ENCODE data around the gene MXI1.
"Not testable (repeated sequence)": the region's sequence is repeated elsewhere in the genome, so short reads cannot be mapped to it uniquely, and the experiment has no call there.

The MXI1 gene

DNA sequence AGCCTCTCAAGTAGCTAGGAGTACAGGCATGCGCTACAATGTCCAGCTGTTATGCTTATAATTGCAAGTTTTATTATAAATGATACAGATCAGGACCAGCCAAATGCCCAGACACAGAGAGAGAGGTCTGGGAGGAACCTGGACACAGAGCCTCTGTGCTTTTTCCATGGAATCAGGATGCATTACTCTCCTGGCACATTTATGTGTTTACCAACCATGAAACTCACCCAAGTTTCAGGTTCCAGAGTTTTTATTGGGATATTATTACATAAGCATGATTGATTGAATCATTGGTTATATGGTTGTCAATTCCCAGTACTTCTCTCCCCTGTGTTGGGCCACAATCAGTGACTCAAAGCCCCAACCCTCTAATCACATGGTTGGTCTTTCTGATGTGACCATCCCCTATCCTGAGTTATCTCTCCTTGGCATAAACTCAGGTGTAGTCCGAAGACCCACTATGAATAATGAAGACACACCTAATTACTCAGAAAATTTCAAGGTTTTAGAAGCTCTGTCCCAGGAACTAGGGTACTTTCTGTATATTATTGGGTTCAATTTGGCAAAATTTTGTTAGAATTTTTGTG is 30.6 kb downstream of the MXI1 start:
- no peak for DNase-seq (ENCODE audit: low read depth, low spot score)

DNA sequence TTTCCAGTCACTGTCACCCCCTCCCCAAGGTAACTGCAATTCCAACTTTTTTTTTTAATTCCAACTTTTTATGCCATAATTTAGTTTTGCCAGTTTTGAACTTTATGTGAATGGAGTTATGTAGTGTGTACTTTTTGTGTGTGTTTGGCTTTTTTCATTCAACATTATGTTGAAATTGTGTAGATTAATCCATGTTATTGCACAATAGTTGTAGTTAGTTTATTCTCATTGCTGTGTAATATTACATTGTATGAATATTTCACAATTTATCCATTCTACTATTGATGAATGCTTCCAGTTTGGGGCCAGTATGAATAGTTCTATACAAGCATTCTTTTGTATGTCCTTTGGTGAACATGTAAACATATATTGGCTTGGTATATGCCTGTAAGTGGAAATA is 32.5 kb downstream of the MXI1 start:
- no peak for DNase-seq (ENCODE audit: low read depth, low spot score)

DNA sequence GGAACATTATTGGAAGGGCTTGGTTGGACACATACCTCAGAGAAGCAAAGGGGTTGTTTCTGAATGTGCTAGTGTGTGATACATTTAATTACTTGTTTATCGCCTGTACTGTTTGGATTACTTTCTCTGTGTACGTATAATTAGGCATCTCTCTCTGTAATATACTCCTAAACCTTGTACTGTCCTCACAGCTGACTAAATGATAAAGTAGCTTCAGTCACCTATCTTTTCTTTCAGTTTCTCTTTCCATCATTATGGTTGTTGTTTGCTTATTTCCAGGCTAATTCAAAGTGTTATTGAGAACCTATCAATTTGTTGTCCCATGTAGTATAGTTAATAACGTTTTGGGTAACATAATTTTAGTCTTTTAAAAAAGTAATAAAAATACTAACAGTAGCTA is 34.0 kb downstream of the MXI1 start:
- DNase-seq (ENCODE audit: low read depth, low spot score), result no peak

DNA sequence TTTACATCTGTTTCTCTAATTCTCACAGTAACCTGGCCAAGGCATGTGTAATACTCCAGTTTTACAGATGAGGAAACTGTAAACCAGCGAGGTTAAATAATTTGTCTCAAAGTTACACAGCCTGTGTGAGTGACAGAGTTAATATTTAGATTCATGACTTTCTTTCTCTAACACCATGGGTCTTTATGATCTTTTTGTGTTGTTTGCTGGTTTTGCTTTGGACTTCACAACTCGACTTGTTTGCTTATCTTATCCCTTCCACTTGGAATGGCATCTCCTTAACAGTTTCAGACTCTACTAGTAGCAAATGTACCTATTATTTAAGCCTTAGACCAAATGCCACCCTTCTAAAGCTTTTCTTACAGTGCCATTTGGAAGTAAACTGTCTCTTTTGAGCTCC is 34.4 kb downstream of the MXI1 start:
- DNase-seq (ENCODE audit: low read depth, low spot score), result no peak

DNA sequence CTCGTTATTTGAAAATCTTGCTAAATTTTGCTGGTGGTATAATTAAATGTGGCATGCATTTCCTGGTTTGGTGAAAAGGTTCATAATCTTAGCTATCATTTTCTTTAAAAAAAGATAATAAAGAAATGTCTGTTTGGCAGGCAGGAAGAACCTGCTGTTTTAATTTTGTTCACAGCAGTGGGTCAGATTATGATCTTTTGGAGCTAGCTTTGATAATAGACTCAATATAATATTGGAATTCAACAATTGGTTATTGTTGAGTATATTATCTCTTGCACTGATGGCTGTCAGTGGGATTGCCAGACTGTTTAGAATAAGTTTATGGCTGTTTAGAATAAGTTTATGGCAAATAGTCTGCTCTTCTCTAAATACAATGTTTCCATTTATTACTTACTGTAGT is 35.1 kb downstream of the MXI1 start:
- DNase-seq (ENCODE audit: low read depth, low spot score), result no peak

DNA sequence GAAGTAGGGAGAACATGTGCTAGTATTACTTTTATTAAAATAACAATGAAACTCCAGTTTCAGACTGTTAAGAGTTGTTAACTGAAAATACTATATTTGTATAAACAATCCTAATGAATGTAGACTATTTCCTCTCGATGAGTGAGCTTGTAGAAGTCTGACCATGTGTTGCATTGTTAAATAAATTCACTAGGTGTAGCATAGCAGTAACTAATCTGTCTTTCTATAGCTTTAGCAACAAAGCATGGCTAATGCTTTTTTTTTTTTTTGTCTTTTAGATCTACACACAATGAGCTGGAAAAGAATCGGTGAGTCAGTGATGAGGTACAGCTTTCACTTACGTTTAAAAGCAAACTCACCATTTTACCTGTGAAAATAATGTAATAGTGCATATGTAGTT is 37.1 kb downstream of the MXI1 start:
- DNase-seq (ENCODE audit: low read depth, low spot score), result no peak

DNA sequence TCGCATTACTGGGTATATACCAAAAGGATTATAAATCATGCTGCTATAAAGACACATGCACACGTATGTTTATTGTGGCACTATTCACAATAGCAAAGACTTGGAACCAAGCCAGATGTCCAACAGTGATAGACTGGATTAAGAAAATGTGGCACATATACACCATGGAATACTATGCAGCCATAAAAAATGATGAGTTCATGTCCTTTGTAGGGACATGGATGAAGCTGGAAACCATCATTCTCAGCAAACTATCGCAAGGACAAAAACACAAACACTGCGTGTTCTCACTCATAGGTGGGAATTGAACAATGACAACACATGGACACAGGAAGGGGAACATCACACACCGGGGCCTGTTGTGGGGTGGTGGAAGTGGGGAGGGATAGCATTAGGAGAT is 40.4 kb downstream of the MXI1 start:
- not testable (repeated sequence) for DNase-seq (ENCODE audit: low read depth, low spot score)

DNA sequence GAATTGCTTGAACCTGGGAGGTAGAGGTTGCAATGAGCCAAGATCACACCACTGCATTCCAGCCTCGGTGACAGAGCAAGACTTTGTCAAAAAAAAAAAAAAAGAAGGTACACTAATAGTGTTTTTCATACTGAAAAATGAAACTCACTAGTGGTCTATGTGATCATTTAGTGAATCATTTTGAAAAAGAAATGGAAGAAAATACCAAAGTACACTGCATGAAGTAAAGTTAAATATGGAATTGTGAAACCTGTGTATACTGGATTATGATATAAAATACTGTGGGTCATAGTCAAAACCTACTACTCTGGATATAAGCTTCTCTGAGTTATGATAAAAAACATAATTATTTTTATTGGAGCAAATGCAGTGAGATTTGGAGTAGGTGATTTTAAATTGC is 42.1 kb downstream of the MXI1 start:
- not testable (repeated sequence) for DNase-seq (ENCODE audit: low read depth, low spot score)

DNA sequence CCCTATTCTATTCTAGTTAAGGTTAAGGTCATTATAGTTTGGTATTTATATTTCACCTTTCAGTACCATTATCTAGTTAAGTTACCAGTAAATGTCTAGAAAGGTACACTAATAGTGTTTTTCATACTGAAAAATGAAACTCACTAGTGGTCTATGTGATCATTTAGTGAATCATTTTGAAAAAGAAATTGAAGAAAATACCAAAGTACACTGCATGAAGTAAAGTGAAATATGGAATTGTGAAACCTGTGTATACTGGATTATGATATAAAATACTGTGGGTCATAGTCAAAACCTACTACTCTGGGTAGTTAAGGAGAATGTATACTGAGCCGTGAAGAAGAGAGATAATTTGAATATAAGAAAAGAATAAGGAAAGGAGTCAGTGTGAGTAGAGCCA is 44.0 kb downstream of the MXI1 start:
- not testable (repeated sequence) for DNase-seq (ENCODE audit: low read depth, low spot score)

DNA sequence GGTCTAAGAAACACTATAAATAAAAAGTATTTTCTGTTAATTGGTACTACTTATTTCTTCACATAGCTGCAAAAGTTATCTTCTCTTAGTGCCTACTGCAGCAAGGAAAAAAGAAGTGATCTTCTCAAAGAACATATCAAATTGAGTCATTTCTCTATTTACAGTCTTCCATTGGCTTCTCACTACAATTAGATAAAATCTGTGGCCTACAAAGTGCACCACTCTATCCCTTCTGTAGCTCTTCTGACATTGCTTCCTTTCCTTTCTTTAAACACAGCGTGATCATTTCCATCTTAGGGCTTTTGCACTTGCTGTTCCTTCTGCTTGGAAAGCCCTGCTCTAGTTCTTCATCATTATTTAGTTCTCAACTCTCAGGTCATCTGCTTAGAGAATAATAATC is 44.7 kb downstream of the MXI1 start:
- no peak for DNase-seq (ENCODE audit: low read depth, low spot score)

DNA sequence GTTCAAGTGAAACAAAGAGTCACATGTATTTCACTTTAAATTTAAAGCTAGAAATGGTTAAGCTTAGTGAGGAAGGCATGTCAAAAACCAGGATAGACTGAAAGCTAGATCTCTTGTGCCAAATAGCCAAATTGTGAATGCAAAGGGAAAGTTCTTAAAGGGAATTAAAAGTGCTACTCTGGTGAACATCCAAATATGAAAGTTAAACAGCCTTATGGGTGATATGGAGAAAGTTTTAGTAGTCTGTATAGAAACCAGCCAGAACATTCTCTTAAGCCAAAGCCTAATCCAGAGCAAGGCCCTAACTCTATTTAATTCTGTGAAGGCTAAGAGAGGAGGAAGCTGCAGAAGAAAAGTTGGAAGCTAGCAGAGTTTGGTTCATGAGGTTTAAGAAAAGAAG is 47.1 kb downstream of the MXI1 start:
- no peak for DNase-seq (ENCODE audit: low read depth, low spot score)

DNA sequence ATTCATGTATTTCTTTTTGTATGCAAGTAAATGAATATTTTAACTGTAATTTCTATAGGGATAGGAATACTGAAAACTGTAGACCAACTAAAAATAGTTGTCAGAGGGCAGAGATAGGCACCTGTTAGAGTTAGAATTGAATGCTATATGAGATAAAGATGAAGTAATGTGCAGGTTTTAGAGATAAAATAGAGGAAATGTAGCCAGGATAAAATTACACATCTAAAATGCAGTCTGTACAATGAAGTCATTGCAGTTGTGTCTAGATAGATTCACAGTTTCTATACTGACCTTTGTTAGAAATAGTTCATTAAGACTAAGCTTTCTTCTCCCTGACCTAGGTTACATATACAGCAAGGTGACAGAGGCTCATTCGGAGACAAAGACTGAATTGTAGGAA is 51.1 kb downstream of the MXI1 start:
- no peak for DNase-seq (ENCODE audit: low read depth, low spot score)

DNA sequence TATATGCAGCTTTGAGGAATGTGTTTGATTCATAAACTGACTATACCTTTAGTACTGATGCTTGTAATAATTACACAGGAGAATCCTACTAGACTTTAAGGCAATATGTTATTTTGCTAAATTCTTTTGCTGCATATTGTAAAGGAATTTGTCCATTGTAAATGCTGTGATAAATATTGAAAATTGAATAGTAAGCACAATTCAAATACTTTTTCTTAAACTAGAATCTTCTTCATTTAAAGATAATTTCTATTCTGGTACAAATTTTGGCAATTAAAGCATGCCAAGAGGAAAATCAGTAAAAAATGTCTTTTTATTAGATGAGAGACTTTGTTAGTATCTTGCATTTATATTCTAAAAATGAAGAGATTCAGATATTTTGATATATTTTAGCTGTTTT is 51.9 kb downstream of the MXI1 start:
- DNase-seq (ENCODE audit: low read depth, low spot score), result no peak

DNA sequence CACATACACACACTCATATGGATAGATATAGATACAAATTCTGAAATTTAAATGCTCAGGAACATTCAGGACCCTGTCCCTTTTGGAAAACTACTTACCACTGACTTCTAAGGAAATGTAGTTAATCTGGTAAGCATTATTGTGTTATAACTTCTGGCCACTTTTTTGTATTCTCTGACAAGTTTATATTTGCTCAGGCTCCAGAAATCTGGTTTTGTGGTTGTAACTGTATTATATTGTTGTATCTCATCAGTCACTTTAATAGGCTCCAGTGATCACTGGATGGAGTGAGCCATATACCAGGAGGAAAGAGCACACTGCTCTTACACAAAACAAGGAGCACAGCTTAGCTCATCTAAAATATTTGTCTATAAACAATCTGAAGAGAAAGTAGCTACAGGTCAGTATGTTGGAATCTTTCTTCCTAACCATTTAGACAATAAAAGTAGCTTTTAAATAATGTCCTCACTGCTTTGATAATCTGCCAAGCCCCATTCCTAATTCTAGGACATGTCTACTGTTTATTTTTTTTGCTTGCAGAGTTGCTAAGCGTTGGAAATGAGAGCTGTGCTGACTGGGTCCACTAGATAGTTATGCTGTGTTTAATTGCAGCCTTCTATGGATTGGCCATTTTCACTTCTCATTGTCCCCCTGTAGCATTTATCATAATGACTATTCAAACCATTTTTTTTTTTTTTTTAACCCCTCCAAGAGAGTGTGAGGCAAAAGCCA is 53.5 kb downstream of the MXI1 start:
- DNase-seq (ENCODE audit: low read depth, low spot score), result no peak

DNA sequence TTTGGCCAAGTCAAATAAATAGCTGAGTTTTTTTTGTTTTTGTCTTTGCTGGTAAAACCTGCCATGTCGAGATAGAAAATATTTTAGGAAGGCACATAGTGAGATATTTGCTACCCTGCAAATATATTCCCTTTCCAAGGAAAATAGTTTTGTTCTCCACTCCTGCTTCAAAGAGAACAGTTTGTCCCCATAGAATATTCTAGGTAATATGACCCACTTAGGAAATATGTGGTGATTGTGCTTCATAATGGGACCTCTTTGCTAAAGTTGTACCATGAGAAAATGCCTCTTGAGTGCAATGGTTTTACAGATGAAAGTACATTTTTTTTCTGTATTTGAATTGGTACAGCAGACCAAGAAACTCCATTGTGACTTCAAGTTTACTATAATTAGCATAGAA is 55.8 kb downstream of the MXI1 start:
- DNase-seq (ENCODE audit: low read depth, low spot score), result no peak

DNA sequence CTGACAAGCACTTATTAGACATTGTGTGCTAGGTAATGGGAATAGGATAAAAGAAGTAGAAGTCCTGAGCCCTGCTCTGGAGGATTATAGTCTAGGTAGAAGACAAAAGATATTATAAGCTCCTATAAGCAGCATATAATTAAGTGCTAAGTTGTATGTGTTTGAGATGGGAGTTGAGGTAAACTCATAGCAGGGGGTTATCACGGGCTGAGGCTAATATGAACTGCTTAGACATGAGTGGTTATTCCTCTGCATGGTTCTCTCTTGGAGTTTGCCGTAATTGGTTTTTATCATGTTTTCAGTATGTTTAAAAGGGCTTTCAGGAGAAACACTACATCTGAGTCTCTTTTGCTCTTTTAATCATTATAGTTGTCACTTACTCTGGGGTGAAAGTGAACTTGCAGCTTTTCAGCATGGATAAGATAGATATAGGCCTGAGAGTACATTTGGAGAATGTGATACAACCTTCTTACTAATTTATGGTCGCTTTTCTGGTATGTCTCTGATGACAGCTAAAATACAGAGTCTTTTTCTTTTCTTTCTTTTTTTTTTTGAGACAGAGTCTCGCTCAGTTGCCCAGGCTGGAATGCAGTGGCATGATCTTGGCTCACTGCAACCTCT is 58.3 kb downstream of the MXI1 start:
- no peak for DNase-seq (ENCODE audit: low read depth, low spot score)

DNA sequence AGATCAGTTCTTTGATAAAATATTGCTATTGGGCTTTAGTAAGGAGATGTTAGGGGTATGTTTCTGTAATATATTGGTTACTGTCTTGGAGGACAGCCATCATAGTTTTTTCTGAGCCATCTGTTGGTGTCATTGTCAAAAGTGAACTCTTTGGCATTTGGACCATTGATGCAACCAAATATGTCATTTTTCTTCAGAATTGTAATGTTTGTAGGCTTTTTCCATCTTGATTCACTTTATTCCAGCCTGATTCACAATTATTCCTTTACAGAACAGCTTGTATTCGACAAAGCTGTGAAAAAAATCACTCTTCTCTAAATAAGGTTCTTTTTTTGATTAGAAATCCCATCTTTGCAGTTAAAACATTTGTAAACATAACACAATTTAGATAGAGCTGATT is 59.9 kb downstream of the MXI1 start:
- no peak for DNase-seq (ENCODE audit: low read depth, low spot score)

DNA sequence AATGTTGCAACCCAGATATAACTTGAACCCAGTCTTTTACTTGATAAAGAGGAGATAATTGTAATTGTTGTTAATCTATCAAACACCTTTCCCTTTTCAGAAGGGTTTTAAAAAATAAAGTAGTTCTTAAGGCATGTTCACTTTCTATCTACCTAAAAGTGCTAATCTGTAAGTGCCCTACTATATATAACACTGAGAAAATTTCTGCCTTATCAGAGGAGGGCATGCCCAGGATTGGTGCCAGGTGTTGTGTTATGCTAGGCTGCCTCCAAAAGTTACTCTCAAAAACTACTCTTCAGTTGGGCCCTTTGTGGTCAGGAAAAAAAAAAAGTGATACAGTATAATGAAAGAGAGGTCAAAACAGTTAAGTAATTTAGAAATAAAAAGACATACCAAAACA is 61.0 kb downstream of the MXI1 start:
- no peak for DNase-seq (ENCODE audit: low read depth, low spot score)

DNA sequence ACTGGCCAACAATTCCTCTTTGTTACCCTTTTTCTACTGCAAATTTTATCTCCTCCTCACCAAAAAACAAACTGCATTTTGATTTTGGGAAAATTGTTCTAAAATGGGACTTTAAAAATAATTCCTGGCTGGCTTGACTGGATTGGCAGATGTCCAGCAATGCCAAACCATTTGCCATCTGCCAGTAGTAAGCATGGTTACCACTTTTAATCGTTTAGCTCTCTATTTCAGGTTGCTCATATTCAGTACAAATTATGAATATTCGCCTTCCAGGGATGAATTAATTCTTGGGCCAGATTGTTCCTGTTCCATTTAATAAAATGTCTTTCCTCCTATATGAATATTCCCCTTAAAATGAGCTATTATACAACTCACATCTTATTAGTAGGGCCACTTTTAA is 61.6 kb downstream of the MXI1 start:
- DNase-seq (ENCODE audit: low read depth, low spot score), result no peak

DNA sequence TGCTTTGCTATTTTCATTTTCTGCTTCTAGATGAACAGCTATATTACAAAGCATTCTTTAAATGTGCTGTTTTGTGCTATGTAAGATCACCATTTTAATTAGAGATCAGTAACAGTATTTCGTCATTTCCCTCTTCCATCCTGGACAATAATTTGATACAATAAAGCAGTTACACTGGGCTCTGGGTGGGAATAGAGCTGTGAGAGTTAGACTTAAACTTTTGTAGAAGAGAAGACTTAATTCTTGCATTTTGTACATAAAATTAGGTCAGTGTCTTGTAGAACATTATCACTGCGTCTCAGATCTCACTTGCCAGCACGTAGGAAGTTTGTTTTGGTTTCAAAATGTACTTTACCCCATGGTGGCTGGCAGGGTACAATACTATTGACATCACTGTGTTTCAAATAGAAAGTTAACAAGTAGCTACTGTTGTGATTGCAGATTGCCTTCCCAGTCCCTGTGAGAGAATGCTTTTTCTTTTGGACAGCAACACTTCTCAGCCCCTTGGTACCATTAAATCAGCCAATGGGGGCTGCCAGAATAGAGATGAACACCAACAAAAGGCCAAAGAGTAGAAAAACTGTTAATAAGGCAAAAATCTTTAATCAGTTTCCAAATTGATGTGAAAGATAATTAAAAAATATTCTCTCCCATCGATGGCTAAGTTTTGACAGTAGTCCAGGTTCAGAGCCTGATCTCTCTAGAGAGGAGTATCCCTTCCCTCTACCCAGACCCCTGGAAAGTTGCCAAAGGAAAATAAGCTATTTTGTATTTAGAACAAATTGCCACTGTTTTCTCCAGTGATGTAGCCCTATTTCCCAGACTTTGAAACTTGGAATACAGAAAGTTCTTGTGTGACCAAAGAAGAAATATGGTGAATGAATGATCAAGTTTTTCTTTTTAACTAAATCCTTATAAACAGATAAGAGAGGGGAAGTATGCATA is 62.2 kb downstream of the MXI1 start:
- no peak for DNase-seq (ENCODE audit: low read depth, low spot score)

DNA sequence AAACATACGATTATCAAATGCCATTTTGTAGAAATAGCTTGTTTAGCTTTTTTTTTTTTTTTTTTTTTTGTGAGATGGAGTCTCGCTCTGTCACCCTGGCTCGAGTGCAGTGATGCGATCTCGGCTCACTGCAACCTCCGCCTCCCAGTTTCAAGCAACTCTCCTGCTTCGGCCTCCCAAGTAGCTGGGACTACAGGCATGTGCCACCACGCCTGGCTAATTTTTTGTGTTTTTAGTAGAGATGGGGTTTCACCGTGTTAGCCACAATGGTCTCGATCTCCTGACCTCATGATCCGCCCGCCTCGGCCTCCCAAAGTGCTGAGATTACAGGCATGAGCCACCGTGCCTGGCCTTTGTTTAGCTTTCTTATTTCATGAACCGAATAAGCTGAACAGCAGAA is 65.6 kb downstream of the MXI1 start:
- not testable (repeated sequence) for DNase-seq (ENCODE audit: low read depth, low spot score)

DNA sequence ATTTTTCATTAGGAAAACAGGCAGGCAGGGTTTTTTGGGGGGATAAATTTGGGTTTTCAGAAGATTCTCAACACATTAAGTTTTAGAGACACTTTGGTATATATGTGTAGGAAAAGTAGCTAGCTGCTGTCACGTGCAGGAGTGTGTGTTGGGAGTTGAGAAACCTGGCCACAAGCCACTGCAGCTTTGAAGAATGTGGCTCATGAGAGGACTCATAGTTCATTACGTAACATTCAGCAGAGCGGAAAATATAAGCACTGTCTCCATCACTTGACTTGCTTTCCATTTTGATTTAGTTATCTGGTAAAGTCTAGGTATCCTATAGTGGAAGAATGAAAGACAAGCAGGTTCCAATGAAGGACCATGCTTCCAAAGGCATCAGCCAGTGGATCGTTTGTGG is 66.1 kb downstream of the MXI1 start:
- DNase-seq (ENCODE audit: low read depth, low spot score), result no peak

All from iPS DF 19.7 (cell line).